Activated CD8-positive, alpha-beta T cell treated with anti-CD3 and anti-CD28 coated beads, Interleukin-2, amount 10 ng/mL, durations not matched to agents 7 days and 5 days (primary cell): ENCODE measurements around the gene GTSF1L. TPM values are rescaled to one million over a fixed set of nuclear protein-coding genes. Genes with fewer than 3 reads are reported as not detected.
A peak's percentile ranks its signal among the peaks of the same experiment; 100 is the strongest.

Source experiments
- ATAC-seq: fragments of 150-1000 bp; cut with Tn5 transposase; one replicate; pipeline ENCODE4 v1.10.0; 2021; ENCODE audit warnings: moderate library complexity
- CTCF ChIA-PET: fragments of 350-600 bp; sonication (Branson Sonifier 250); formaldehyde crosslinking; loops from one replicate; lab custom pipeline; 2021; ENCODE audit warnings: antibody characterized with exemption; lab: Charles Lee
- POLR2A ChIA-PET: fragments of 350-600 bp; sonication (Branson Sonifier 250); formaldehyde crosslinking; loops from one replicate; lab custom pipeline; 2021; ENCODE audit warnings: antibody characterized with exemption; lab: Charles Lee
- DNase-seq: peaks from one replicate; pipeline ENCODE4 v3.0.0-alpha.2; 2020
- H3K27ac Mint-ChIP-seq: one replicate; pipeline ENCODE4 v1.8.0; 2021; ENCODE audit warnings: mild to moderate bottlenecking, mixed read lengths
- H3K27me3 Mint-ChIP-seq: one replicate; pipeline ENCODE4 v1.8.0; 2021; ENCODE audit warnings: low read depth, mixed read lengths
- H3K36me3 Mint-ChIP-seq: one replicate; pipeline ENCODE4 v1.8.0; 2021; ENCODE audit warnings: low read depth, mixed read lengths
- H3K4me1 Mint-ChIP-seq: one replicate; pipeline ENCODE4 v1.8.0; 2021; ENCODE audit warnings: low read depth, mixed read lengths
- H3K4me3 Mint-ChIP-seq: one replicate; pipeline ENCODE4 v1.8.0; 2021; ENCODE audit warnings: mild to moderate bottlenecking, mixed read lengths
- H3K9me3 Mint-ChIP-seq: one replicate; pipeline ENCODE4 v1.8.0; 2022; ENCODE audit warnings: mixed read lengths; ENCODE audit not compliant: insufficient read depth
- total RNA-seq, 2 experiments: library from RNA; stranded (reverse); gene quantifications; one replicate each; pipeline ENCODE4 v1.2.3, GENCODE V29; 2021

The GTSF1L gene
- total RNA-seq, 2 experiments from 2014 or later: not detected

- no peak overlapping the region for H3K4me3 Mint-ChIP-seq
- peaks cover 10% of the 10 kb centered on the region for H3K9me3 Mint-ChIP-seq
- ChIA-PET POLR2A (interaction anchor here (1.0 kb wide), 1 partner anchor 24 kb away, joined by 3 read pairs; no protein-coding TSS in a partner anchor), CTCF (interaction anchor here (1.2 kb wide), 1 partner anchor 31 kb away, joined by 3 read pairs; no protein-coding TSS in a partner anchor)
- no peak overlapping the region for H3K27ac Mint-ChIP-seq
- peaks cover 30% of the 10 kb centered on the region for H3K4me1 Mint-ChIP-seq
- DNase-seq: no peak
- no peaks in the 10 kb centered on the region for H3K27me3 Mint-ChIP-seq
- H3K36me3 Mint-ChIP-seq: peaks cover 12% of the 10 kb centered on the region
- ATAC-seq: no peak
Measured at GRCh38 chr20:43724383-43724782, 2.4 kb downstream of the GTSF1L start.

DNA sequence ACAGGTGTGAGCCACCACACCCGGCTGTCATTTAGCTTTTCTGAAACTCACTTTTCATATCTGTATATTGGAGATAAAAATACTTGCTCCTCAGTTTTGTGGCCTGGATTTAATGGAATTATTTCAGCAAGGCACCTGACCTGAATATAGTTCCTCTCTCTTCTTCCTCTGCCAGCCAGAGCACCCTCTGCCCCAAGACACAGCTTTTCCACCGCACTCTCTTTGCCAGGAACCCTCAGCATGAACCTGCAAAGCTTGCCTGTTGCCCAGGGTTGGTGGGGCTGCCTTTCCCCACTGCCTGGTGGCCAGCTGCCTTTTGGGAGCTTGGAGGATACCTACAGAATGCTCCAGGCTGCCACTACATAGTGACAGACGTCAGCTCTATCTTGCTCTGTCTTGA lies 3.1 kb downstream of the GTSF1L start:
- no peak for DNase-seq
- no peak overlapping the region for H3K27ac Mint-ChIP-seq

DNA sequence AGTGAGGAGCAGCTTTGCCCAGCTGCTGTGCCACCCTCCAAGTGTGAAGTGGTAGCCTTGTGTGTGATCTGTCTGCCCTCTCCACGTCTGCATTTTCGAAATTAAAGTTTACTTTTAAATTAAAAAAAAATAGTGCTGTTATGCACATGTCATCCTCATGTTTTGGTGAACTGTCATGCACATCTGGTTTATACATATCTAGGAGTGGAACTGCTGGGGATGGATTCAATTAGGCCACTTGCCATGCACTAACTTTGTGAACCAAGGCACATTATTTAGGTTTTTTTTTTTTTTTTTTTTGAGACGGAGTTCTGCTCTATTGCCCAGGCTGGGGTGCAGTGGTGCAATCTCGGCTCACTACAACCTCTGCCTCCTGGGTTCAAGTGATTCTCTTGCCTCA lies 3.6 kb downstream of the GTSF1L start:
- ChIA-PET CTCF (interaction anchor here (1.2 kb wide), 1 partner anchor 30 kb away, joined by 3 read pairs; no protein-coding TSS in a partner anchor), POLR2A (no interaction called here)
- Mint-ChIP-seq H3K4me1 (peaks cover 22% of the 10 kb centered on the region), H3K4me3 (no peak overlapping the region), H3K27ac (no peak overlapping the region), H3K9me3 (no peaks in the 10 kb centered on the region), H3K36me3 (peaks cover 15% of the 10 kb centered on the region), H3K27me3 (no peaks in the 10 kb centered on the region)
- DNase-seq (no peak), ATAC-seq (no peak)

More for the DNA sequence above, 3.1 kb downstream of the GTSF1L start:
- Mint-ChIP-seq H3K4me1 (peaks cover 27% of the 10 kb centered on the region), H3K4me3 (no peak overlapping the region), H3K9me3 (peaks cover 3% of the 10 kb centered on the region), H3K36me3 (peaks cover 15% of the 10 kb centered on the region), H3K27me3 (no peaks in the 10 kb centered on the region)
- ATAC-seq: no peak
- CTCF ChIA-PET: interaction anchor here (1.2 kb wide), 1 partner anchor 31 kb away, joined by 3 read pairs; no protein-coding TSS in a partner anchor
- POLR2A ChIA-PET: interaction anchor here (1.0 kb wide), 1 partner anchor 25 kb away, joined by 3 read pairs; no protein-coding TSS in a partner anchor

DNA sequence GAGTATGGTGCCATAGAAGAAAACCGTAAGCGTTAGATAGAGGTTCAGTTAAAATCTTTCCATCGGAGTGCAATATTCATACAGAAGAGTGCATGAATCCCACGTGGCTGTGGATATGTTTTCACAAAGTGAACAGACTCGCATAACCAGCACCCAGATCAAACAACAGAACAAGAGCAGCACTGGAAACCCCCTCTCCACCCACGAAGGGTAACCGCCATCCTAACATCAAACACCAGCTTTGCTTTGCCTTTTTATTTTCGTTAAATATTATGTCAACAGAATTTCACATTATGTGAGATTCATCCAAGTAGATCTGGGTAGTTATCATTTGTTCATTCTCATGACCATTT lies 4.7 kb downstream of the GTSF1L start:
- no peak overlapping the region for H3K4me3 Mint-ChIP-seq
- CTCF ChIA-PET: interaction anchor here (0.7 to 1.9 kb wide), 7 partner anchors 11 to 358 kb away, joined by 3 to 7 read pairs (median 3); no protein-coding TSS in a partner anchor
- no peak overlapping the region for H3K27ac Mint-ChIP-seq
- DNase-seq (peak; percentile 40), ATAC-seq (peak; percentile 85)
- H3K27me3 Mint-ChIP-seq: no peaks in the 10 kb centered on the region
- H3K9me3 Mint-ChIP-seq: no peaks in the 10 kb centered on the region
- POLR2A ChIA-PET: interaction anchor here (0.7 to 1.6 kb wide), 4 partner anchors 29 to 140 kb away, joined by 3 to 8 read pairs (median 3); no protein-coding TSS in a partner anchor
- H3K36me3 Mint-ChIP-seq: peaks cover 20% of the 10 kb centered on the region
- H3K4me1 Mint-ChIP-seq: peaks cover 18% of the 10 kb centered on the region

DNA sequence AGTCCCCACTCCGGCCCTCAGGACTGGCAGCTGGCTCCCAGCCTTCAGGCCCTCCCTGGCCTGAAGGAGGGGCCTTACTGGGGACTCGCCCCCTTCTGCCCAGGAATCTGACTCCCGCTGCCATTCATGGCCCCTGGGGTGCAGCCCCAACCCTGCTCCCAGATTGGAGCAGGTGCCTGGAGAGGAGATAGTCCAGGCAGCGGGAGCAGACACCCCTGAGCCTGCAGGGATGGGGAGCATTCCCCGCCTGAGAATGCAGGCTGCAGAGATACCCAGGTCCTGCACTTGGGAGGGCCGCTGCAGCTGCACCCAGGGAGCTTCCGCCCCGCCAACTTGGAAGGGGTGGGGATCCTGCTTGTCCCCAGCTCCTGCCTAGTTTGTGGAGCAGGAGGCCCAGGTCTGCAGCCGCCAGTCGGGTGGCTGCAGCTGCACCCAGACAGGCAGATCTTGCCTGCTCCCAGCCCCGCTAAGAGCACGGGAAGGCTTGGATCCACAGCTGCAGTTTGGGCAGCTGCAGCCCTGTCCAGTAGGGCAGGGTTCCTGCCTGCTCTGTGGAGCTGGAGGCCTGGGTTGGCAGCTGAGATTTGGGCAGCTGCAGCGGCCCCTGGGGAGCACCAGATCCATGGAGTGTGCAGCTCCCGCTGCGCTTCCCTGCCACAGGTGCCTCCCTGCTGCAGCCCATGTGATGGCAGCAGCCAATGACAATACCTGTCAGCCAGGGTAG lies 5.2 kb downstream of the GTSF1L start:
- Mint-ChIP-seq H3K27ac (no peak overlapping the region), H3K4me1 (peaks cover 18% of the 10 kb centered on the region), H3K27me3 (no peaks in the 10 kb centered on the region), H3K36me3 (peaks cover 21% of the 10 kb centered on the region), H3K9me3 (no peaks in the 10 kb centered on the region), H3K4me3 (no peak overlapping the region)
- ChIA-PET POLR2A (interaction anchor here (1.2 to 1.6 kb wide), 3 partner anchors 28 to 54 kb away, joined by 3 to 8 read pairs (median 3); no protein-coding TSS in a partner anchor), CTCF (interaction anchor here (0.6 to 1.9 kb wide), 8 partner anchors 9 to 359 kb away, joined by 3 to 7 read pairs (median 3); no protein-coding TSS in a partner anchor)
- DNase-seq: no peak
- ATAC-seq: no peak

GRCh38 chr20:43721097-43721428 lies 5.7 kb downstream of the GTSF1L start:
- ATAC-seq: no peak
- CTCF ChIA-PET: interaction anchor here (0.6 to 1.9 kb wide), 2 partner anchors 9 to 29 kb away, joined by 3 to 7 read pairs; no protein-coding TSS in a partner anchor
- DNase-seq: no peak
- Mint-ChIP-seq H3K4me3 (no peak overlapping the region), H3K9me3 (no peaks in the 10 kb centered on the region), H3K27me3 (no peaks in the 10 kb centered on the region), H3K4me1 (peaks cover 18% of the 10 kb centered on the region), H3K36me3 (peaks cover 21% of the 10 kb centered on the region), H3K27ac (no peak overlapping the region)
- POLR2A ChIA-PET: interaction anchor here (1.2 to 1.6 kb wide), 3 partner anchors 28 to 53 kb away, joined by 3 to 8 read pairs (median 3); no protein-coding TSS in a partner anchor

DNA sequence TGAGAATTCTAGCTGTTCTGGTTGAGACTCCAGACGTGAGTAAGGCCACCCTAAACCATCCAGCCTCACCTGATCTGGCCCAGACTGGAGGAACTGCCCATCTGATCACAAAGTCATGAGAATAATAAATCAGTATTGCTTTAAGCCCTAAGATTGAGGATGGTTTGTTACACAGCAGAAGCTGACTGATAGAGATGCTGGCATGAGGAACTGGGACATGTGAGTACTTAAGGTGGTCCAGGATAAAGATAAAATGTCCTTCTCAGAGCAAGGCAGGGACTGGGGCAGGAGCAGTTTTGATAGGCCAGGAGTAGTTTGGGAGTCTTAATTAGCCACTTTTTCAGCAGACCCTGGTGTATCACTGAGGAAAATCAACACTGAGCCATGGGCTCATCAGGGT lies 6.8 kb downstream of the GTSF1L start:
- POLR2A ChIA-PET: no interaction called here
- ATAC-seq: no peak
- CTCF ChIA-PET: interaction anchor here (0.8 kb wide), 1 partner anchor 314 kb away, joined by 3 read pairs; no protein-coding TSS in a partner anchor

DNA sequence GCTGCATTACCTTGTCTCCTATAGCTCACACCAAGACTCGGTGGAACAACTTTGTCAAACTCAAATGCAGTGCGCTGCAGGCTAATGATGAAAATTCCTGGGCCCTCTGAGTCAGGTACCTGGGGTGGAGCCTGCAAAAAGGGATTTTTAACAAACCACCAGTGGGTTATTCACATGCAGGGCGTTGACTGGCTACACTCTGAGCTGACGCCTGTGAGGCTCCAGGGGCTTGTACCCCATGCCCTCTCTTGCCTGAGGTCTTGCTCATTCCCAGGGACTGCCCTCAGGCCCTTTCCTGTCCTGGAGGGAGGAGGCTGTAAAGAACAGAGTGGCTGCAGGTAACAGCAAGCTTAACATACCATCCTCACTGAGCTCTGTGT lies 9.2 kb downstream of the GTSF1L start:
- peaks cover 13% of the 10 kb centered on the region for H3K4me1 Mint-ChIP-seq
- H3K9me3 Mint-ChIP-seq: no peaks in the 10 kb centered on the region
- ChIA-PET CTCF (interaction anchor here (1.4 to 1.5 kb wide), 2 partner anchors 12 to 33 kb away, joined by 4 to 5 read pairs; no protein-coding TSS in a partner anchor), POLR2A (interaction anchor here (1.1 kb wide), 1 partner anchor 50 kb away, joined by 4 read pairs; no protein-coding TSS in a partner anchor)
- no peaks in the 10 kb centered on the region for H3K27me3 Mint-ChIP-seq
- H3K4me3 Mint-ChIP-seq: no peak overlapping the region
- ATAC-seq (no peak), DNase-seq (no peak)
- H3K27ac Mint-ChIP-seq: no peak overlapping the region
- peaks cover 33% of the 10 kb centered on the region for H3K36me3 Mint-ChIP-seq

More for the DNA sequence above, 6.8 kb downstream of the GTSF1L start:
- DNase-seq: no peak
- H3K4me1 Mint-ChIP-seq: peaks cover 18% of the 10 kb centered on the region
- H3K27ac Mint-ChIP-seq: no peak overlapping the region
- H3K27me3 Mint-ChIP-seq: no peaks in the 10 kb centered on the region
- no peak overlapping the region for H3K4me3 Mint-ChIP-seq
- peaks cover 21% of the 10 kb centered on the region for H3K36me3 Mint-ChIP-seq
- no peaks in the 10 kb centered on the region for H3K9me3 Mint-ChIP-seq

DNA sequence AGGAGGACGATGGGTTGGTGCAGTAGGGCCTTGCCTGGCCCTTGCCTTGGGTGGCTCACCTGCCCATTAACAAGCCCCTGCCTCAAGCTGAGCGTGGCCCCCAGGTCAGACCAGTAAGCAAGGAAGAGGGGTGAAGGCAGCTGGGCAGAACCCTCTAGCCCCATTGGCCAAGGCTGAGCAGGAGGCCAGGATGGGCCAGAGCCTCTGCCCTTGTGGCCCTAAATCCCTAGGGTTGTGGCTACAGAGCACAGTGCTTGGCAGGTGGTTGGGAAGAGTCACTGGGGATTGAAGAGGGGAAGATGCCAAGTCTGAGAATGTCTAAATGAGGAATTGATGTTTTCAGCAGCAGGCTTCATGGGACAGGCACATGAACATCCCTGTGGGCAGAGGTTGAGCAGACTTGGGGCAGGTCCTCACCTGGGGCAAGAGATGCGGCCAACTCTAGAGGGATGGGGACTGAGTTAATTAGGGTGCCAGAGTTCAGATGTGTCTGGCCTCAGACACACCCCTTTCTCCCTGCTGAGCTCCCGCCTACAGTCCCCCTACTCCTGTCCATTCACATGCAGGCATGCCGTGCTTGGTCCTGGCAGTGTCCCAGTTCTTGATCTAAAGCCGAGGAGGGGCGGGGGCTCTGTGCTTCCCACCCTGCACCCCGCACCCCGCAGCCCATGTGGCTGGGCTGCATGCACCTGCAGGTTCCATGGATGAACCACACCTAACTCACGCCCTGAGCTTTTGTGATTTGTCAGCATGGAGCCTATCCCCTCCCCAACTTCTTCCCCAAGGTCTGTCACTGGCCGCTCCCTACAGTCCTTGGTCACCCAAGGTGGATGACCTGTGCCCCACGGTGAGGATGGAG lies 9.8 kb downstream of the GTSF1L start:
- Mint-ChIP-seq H3K36me3 (peaks cover 36% of the 10 kb centered on the region), H3K9me3 (no peaks in the 10 kb centered on the region), H3K27me3 (no peaks in the 10 kb centered on the region), H3K4me1 (peaks cover 9% of the 10 kb centered on the region), H3K4me3 (no peak overlapping the region), H3K27ac (peak overlapping the region; percentile 57)
- ATAC-seq (no peak), DNase-seq (no peak)
- CTCF ChIA-PET: interaction anchor here (1.1 to 1.5 kb wide), 2 partner anchors 11 to 123 kb away, joined by 3 to 4 read pairs; no protein-coding TSS in a partner anchor
- POLR2A ChIA-PET: no interaction called here

DNA sequence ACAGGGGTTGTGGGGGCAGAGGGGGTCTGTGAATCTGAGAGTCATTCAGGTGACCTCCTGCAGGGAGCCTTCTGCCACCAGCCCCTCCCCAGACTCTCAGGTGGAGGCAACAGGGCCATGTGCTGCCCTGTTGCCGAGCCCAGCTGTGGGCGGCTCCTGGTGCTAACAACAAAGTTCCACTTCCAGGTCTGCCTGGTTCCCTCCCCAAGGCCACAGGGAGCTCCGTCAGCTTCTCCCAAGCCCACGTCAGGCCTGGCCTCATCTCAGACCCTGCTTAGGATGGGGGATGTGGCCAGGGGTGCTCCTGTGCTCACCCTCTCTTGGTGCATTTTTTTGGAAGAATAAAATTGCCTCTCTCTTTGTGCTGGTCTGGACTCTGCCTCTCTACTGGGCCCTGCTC lies 10.7 kb downstream of the GTSF1L start:
- Mint-ChIP-seq H3K4me1 (peaks cover 6% of the 10 kb centered on the region), H3K4me3 (no peak overlapping the region), H3K36me3 (peaks cover 44% of the 10 kb centered on the region), H3K9me3 (no peaks in the 10 kb centered on the region), H3K27ac (no peak overlapping the region), H3K27me3 (no peaks in the 10 kb centered on the region)
- CTCF ChIA-PET: interaction anchor here (1.1 kb wide), 1 partner anchor 124 kb away, joined by 3 read pairs; no protein-coding TSS in a partner anchor
- DNase-seq (no peak), ATAC-seq (no peak)
- POLR2A ChIA-PET: no interaction called here

- DNase-seq: no peak
- ATAC-seq: no peak
- Mint-ChIP-seq H3K9me3 (no peaks in the 10 kb centered on the region), H3K36me3 (peaks cover 49% of the 10 kb centered on the region), H3K4me1 (peaks cover 3% of the 10 kb centered on the region), H3K27me3 (no peaks in the 10 kb centered on the region), H3K4me3 (no peak overlapping the region), H3K27ac (no peak overlapping the region)
- CTCF ChIA-PET: no interaction called here
- POLR2A ChIA-PET: no interaction called here
Measured at GRCh38 chr20:43715511-43715910, 11.3 kb downstream of the GTSF1L start.
